Upper lobe of right lung (tissue), 1 donor: ENCODE results near the gene CHMP2A. TPM values are rescaled to one million over a fixed set of nuclear protein-coding genes. Genes with fewer than 3 reads are reported as not detected.
"Not testable (repeated sequence)": the region's sequence is repeated elsewhere in the genome, so short reads cannot be mapped to it uniquely, and the experiment has no call there.

Source experiments
- ATAC-seq: fragments of 200-7000 bp; cut with Tn5 transposase; one replicate; pipeline ENCODE4 v1.9.1; 2020; ENCODE audit warnings: mild to moderate bottlenecking, moderate library complexity
- DNase-seq: peaks from one replicate; pipeline ENCODE4 v3.0.0-alpha.2; 2020
- H3K27ac ChIP-seq: fragments of 200-600 bp; one replicate; pipeline ENCODE4 v1.8.0; 2022
- H3K27me3 ChIP-seq: fragments of 200-600 bp; one replicate; pipeline ENCODE4 v1.8.0; 2022; ENCODE audit warnings: mild to moderate bottlenecking
- H3K36me3 ChIP-seq: fragments of 200-600 bp; one replicate; pipeline ENCODE4 v1.8.0; 2022
- H3K4me1 ChIP-seq: fragments of 200-600 bp; one replicate; pipeline ENCODE4 v1.8.0; 2022
- H3K4me3 ChIP-seq: fragments of 200-600 bp; one replicate; pipeline ENCODE4 v1.8.0; 2022; ENCODE audit warnings: mild to moderate bottlenecking
- H3K9me3 ChIP-seq: fragments of 200-600 bp; one replicate; pipeline ENCODE4 v1.8.0; 2022
- CTCF ChIP-seq: fragments of 200-600 bp; IDR thresholded peaks from one replicate; pipeline ENCODE4 v1.8.0; 2022; ENCODE audit warnings: antibody characterized with exemption
- intact Hi-C: fragments of 100-400 bp; cut with DNase I; formaldehyde crosslinking; loops from one replicate; pipeline ENCODE4 v1.11.0; 2022
- microRNA-seq: library from miRNA; unstranded; fragments of <30 nt; microRNA quantifications from one replicate; pipeline ENCODE4 v1.2.0, GENCODE V29; 2020; ENCODE audit warnings: borderline microRNAs expressed
- total RNA-seq: library from RNA; stranded (reverse); fragmentation: NEBNext Ultra II Directional; extraction: Animal tissue kit (Norgen Biotek cat#: 25700); gene quantifications from one replicate; pipeline ENCODE4 v1.2.1, GENCODE V29; 2021
- donor health status: DM: no; HTN: yes; CAD: no; lungs with severe emphysema.

CHMP2A gene
- total RNA-seq, 1 donor from 2014 or later: 96.5 TPM

DNA sequence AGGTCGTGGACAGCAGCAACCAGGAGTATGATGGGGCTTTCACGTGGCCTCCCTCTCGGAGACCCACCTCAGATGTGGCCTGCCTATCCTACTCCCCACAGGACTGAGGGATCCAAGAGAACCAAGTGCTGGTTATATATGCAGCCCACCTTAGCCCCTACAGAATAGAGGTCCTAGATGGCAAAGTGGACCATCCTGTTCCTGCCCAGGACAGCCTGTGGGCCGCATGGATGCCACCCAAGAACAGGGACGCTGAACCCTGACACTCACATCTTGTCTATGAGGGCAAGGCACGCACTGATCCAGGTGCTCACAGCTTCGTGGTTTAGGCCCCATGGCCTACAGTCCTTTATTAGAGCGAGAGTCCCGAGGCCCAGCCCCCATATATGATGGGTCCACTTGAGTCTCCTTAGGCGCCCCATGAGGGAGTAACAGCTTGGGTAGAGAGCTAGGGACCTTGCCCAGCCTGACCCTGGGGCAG is 41.7 kb downstream of the CHMP2A start:
- Histone ChIP-seq H3K4me1 (peaks cover 20% of the 10 kb centered on the region), H3K27me3 (no peaks in the 10 kb centered on the region), H3K9me3 (no peaks in the 10 kb centered on the region), H3K36me3 (peaks cover 20% of the 10 kb centered on the region), H3K4me3 (no peak overlapping the region), H3K27ac (peak overlapping the region; percentile 66)
- no peak for ATAC-seq
- DNase-seq: no peak
- intact Hi-C loops: no loop called here
- TF ChIP-seq CTCF: no peak

DNA sequence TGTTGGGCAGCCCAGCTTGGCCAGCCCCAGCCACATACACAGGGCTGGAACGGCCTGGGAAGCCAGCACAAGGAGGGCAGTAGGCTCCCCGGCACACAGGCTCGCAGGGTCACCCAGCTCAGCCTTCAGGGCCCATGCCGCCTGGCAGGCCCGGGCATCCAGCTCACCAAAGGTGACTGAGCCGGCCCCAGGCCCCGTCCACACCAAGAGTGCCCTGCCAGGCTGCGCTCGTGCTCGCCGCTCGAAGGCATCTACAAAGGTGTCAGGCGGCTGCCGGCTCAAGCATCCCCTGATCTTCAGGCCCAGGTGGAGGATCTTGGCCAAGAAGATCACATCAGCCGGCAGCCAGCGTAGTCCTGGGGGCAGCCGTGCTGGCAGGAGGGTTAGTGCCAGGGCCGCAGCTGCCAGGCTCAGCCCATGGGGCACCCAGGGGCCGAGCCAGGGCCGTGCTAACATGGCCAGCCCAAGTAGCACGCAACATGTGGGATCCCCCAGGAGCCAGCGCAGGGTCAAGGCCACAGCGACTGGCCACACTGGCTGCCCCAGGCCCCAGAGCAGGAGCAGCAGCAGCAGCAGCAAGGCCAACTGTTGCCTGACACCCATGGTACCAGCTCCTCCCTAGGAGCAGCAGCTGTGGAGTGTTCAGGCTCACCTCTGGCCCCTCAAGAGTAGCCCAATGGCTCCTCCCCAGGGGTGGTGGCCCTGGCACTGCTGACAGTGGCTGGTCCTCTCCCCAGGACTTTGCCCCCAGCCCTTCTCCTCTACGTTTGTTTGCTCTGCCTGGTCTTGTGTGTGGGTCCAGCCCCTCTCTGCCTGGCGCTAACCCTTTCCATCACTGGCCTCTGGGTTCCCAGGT is 43.3 kb downstream of the CHMP2A start, which contains the start of gene SLC27A5:
Gene SLC27A5, minus strand, starts transcription at position 640 of the 856 bp plus-strand sequence. Its CDS starts 37 bp downstream, at position 603.
- DNase-seq: no peak
- no peak for TF ChIP-seq CTCF
- intact Hi-C loops: no loop called here
- H3K9me3 ChIP-seq: no peaks in the 10 kb centered on the region
- peaks cover 15% of the 10 kb centered on the region for H3K4me1 ChIP-seq
- no peak for ATAC-seq
- H3K27ac ChIP-seq: no peak within 1 kb of the TSS
- H3K4me3 ChIP-seq: no peak within 1 kb of the TSS
- H3K36me3 ChIP-seq: peaks cover 11% of the 10 kb centered on the region
- no peaks in the 10 kb centered on the region for H3K27me3 ChIP-seq

DNA sequence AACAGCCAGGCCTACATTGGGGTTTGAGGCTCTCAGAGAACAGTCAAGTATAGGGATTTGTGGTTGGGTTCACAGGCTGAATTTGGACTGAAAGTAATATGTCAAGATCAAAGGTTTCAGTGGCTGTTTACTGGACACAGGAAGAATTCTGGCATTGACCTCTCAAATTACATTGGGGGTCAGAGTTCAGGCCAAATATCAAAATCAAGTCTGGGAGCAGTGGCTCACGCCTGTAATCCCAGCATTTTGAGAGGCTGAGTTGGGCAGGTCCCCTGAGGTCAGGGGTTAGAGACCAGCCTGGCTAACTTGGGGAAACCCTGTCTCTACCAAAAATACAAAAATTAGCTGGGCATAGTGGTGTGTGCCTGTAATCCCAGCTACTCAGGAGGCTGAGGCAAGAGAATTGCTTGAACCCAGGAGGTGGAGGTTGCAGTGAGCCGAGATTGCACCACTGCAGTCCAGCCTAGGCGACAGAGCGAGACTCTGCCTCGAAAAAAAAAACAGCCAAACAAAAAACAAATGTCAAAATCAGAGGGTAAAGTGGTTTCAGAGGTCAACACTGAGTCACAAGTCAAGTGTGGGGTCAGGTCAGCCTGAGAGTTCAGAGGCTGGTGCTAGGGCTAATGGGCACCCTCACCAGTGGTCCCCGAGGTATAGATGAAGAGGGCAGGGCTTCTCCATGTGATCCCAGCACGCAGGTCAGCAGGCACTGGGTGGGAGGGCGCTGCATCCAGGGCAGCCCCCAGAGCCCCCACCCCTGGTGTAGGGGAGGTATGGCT is 44.6 kb downstream of the CHMP2A start:
- Histone ChIP-seq H3K4me3 (no peak overlapping the region), H3K27me3 (no peaks in the 10 kb centered on the region), H3K27ac (no peak overlapping the region), H3K4me1 (peaks cover 15% of the 10 kb centered on the region), H3K9me3 (no peaks in the 10 kb centered on the region), H3K36me3 (no peaks in the 10 kb centered on the region)
- intact Hi-C loops: no loop called here
- no peak for TF ChIP-seq CTCF
- no peak for ATAC-seq
- DNase-seq: no peak

- Histone ChIP-seq H3K4me1 (peaks cover 13% of the 10 kb centered on the region), H3K27ac (no peak overlapping the region), H3K9me3 (no peaks in the 10 kb centered on the region), H3K36me3 (no peaks in the 10 kb centered on the region), H3K27me3 (no peaks in the 10 kb centered on the region), H3K4me3 (no peak overlapping the region)
- DNase-seq (no peak), ATAC-seq (no peak)
- intact Hi-C loops: no loop called here
- no peak for TF ChIP-seq CTCF
Observed at GRCh38 chr19:58509731-58510083, 45.2 kb downstream of the CHMP2A start.

GRCh38 chr19:58507602-58508223 is 47.2 kb downstream of the CHMP2A start:
- H3K4me3 ChIP-seq, DNase-seq, H3K27me3 ChIP-seq, intact Hi-C loops, H3K9me3 ChIP-seq, H3K36me3 ChIP-seq, H3K4me1 ChIP-seq, H3K27ac ChIP-seq, ATAC-seq: not testable (repeated sequence)

Small RNA genes lying within 50 kb of the gene (microRNA-seq; reads per million reads assigned to microRNA genes)
- gene MIR6807: not detected

Other genes with a start within 250 kb of the CHMP2A start
- 34.8 TPM for gene ERVK3-1, start 249.7 kb downstream of the CHMP2A start, total RNA-seq
- 4.0 TPM for gene ZSCAN22, start 228.1 kb downstream of the CHMP2A start, total RNA-seq
- 12.7 TPM for gene A1BG, start 201.6 kb downstream of the CHMP2A start, total RNA-seq
- 1.4 TPM for gene ZNF497, start 192.4 kb downstream of the CHMP2A start, total RNA-seq
- gene ZNF837, start 174.1 kb downstream of the CHMP2A start, total RNA-seq: 1.6 TPM
- 721 TPM for gene RPS5, start 167.8 kb downstream of the CHMP2A start, total RNA-seq
- gene RNF225, start 159.4 kb downstream of the CHMP2A start, total RNA-seq: 0.55 TPM
- gene ZNF584, start 146.5 kb downstream of the CHMP2A start, total RNA-seq: 9.5 TPM
- gene ZNF132, start 115.0 kb downstream of the CHMP2A start, total RNA-seq: 5.1 TPM
- gene ZNF324B, start 103.5 kb downstream of the CHMP2A start, total RNA-seq: 6.9 TPM
- 11.7 TPM for gene ZNF324, start 88.0 kb downstream of the CHMP2A start, total RNA-seq
- gene ZNF446, start 78.8 kb downstream of the CHMP2A start, total RNA-seq: 8.8 TPM
- gene SLC27A5, start 43.1 kb downstream of the CHMP2A start, total RNA-seq: 4.7 TPM
- gene ZBTB45, start 35.3 kb downstream of the CHMP2A start, total RNA-seq: 14.1 TPM
- gene TRIM28, start 11.0 kb downstream of the CHMP2A start, total RNA-seq: 199 TPM
- 53.8 TPM for gene UBE2M, start 3.5 kb upstream of the CHMP2A start, total RNA-seq
- gene MZF1, start 18.2 kb upstream of the CHMP2A start, total RNA-seq: 44.3 TPM